ENCODE measurements around the gene OR56B1. TPM values are rescaled to one million over a fixed set of nuclear protein-coding genes. Genes with fewer than 3 reads are reported as not detected.

The OR56B1 gene
- total and polyA plus RNA-seq, 2 of the 13 experiments (the other 11 are each of a cell fraction or from before 2014, with no cell fraction given), result not detected

GRCh38 chr11:5695580-5695979 is 40.7 kb upstream of the OR56B1 start:
- H3K27ac ChIP-seq (ENCODE audit: extremely low read length, insufficient read depth, low read length), result no peak overlapping the region
- no peak for ATAC-seq
- DNase-seq (ENCODE audit: low spot score), result no peak
- no peak overlapping the region for H3K4me3 ChIP-seq (replicated peaks in 1 of 3; ENCODE audit: insufficient read depth in 1 of 3, low read depth in 2 of 3, low read length in 3 of 3)
- no peaks in the 10 kb centered on the region for H3K36me3 ChIP-seq (replicated peaks in 1 of 2; ENCODE audit: control insufficient read depth in 1 of 2, insufficient read depth in 2 of 2, low read length in 2 of 2)
- no peak for FAIRE-seq
- no peaks in the 10 kb centered on the region for H3K27me3 ChIP-seq (ENCODE audit: control insufficient read depth in 1 of 2, insufficient read depth in 2 of 2, low read length in 2 of 2)
- 4% methylated on average over 1 of the region's 1 CpG for WGBS (ENCODE audit: low lambda C conversion rate)
- CTCF ChIA-PET (ENCODE audit: low intra/inter-chr PET ratio, low total read pairs), result no interaction called here
- TF ChIP-seq ZNF407 (CRISPR knock-in tag; IDR thresholded peaks at IDR 0.05; ENCODE audit: not compliant biosample characterization), result no peak
- TF ChIP-seq SMARCC2 (IDR thresholded peaks at IDR 0.05), result no peak
- TF ChIP-seq ZNF30 (CRISPR knock-in tag; IDR thresholded peaks at IDR 0.05), result no peak
- no peak for TF ChIP-seq SOX5 (CRISPR knock-in tag; IDR thresholded peaks at IDR 0.05; ENCODE audit: borderline replicate concordance)
- TF ChIP-seq AKAP8 (CRISPR knock-in tag; IDR thresholded peaks at IDR 0.05), result no peak
- TF ChIP-seq ZNF230 (CRISPR knock-in tag; IDR thresholded peaks at IDR 0.05), result no peak
- no peak for TF ChIP-seq ZNF773 (CRISPR knock-in tag; IDR thresholded peaks at IDR 0.05; ENCODE audit: borderline replicate concordance)
- TF ChIP-seq ZNF614 (CRISPR knock-in tag; IDR thresholded peaks at IDR 0.05; ENCODE audit: borderline replicate concordance), result no peak
- TF ChIP-seq ZFP62 (CRISPR knock-in tag; IDR thresholded peaks at IDR 0.05), result no peak
- no peak for TF ChIP-seq HNF4A (CRISPR knock-in tag; IDR thresholded peaks at IDR 0.05)
- TF ChIP-seq ZBTB33 (CRISPR knock-in tag; IDR thresholded peaks at IDR 0.05), result no peak
- TF ChIP-seq RBM22 (optimal IDR thresholded peaks at IDR 0.05; ENCODE audit: low read length), result no peak
- TF ChIP-seq HDAC1 (CRISPR knock-in tag; IDR thresholded peaks at IDR 0.05), result no peak
- no peak for TF ChIP-seq HNRNPK (IDR thresholded peaks at IDR 0.05; ENCODE audit: low read depth, low read length, poor library complexity, severe bottlenecking)
- H3K9ac ChIP-seq (ENCODE audit: insufficient read depth, low read depth, low read length), result no peak overlapping the region
- POLR2A ChIA-PET, result no interaction called here
- intact Hi-C loops (cut with micrococcal nuclease; ENCODE audit: unreplicated experiment), result no loop called here
- H4K20me1 ChIP-seq (ENCODE audit: insufficient read depth, low read length), result no peaks in the 10 kb centered on the region
- no TSS peak for BruUV-seq (replicated peaks)
- in situ Hi-C loops (cut with HindIII; ENCODE audit: extremely low pct_ligation_motif_present, low pct_unique_long_range_greater_than_20kb), result no loop called here
- H3K4me1 ChIP-seq (ENCODE audit: insufficient read depth, low read length), result no peaks in the 10 kb centered on the region
- no peak overlapping the region for H3K4me2 ChIP-seq (ENCODE audit: low read depth, low read length)
- no peaks in the 10 kb centered on the region for H3K79me2 ChIP-seq (ENCODE audit: insufficient read depth, low read length)
- H2AFZ ChIP-seq (ENCODE audit: low read length), result no peak overlapping the region
- no peaks in the 10 kb centered on the region for H3K9me3 ChIP-seq (ENCODE audit: low read length)

Measured in HepG2 (cell line).